T47D (cell line): ENCODE measurements around the gene RAB34.

ENCODE experiments used
- DNase-seq, 2 experiments: peaks; one replicate each; pipeline versions ENCODE4 v3.0.0 to v3.0.0-alpha.2; 2011 to 2012; ENCODE audit warnings: low read depth in 1 of 2, low spot score in 1 of 2
- JUND ChIP-seq: IDR thresholded peaks from 2 replicates; pipeline ENCODE4 v1.6.1; 2012; ENCODE audit warnings: low read depth
- in situ Hi-C: cut with HindIII; loops from 2 replicates; pipeline ENCODE4 v1.10.0; 2016; ENCODE audit warnings: low sequenced_read_pairs, low pct_unique_long_range_greater_than_20kb

The RAB34 gene

DNA sequence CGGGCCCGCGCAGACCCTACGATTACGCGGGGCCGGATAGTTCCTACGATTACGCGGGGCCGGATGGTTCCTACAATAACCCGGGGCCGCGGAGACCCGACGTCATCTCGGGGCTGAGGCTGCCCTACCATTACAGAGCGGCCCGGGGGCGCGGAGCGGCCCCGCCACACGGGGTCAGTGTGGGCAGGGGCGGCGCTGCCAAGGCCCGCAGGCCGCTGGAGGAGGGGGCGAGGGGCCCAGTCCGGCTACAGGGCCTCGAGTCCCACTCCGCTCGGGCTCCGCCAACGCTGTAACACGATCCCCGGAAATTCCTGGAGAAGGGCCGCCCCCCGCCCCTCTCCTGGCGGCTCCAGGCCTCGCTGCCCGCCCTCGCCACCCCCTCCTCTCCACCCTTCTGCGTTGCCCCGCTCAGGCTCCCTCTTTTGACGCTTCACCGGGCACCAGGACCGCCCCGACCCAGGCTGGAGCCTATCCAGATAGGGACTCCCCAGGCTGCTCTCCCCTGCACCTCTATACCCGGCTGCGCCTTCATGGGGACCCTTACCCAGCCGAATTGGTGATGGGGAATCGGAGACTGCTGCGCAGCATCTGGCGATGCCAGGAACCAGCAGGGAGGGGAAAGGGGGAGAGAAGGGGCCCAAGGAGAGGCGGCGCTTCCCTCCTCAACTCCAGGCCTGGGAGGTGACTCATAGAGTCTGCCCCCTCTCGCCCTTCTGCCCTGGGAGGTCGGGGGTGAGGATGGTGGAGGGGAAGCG is at the start of gene RAB34:
Gene RAB34 (minus strand): TSS at position 291 of the 755 bp plus-strand sequence. CDS start 602 bp downstream, outside the sequence.
- in situ Hi-C loops: no loop called here
- TF ChIP-seq JUND: no peak
- peak in 1 of 2 experiments; percentile 83 for DNase-seq

GRCh38 chr17:28765038-28765437 is 47.4 kb upstream of the RAB34 start:
- in situ Hi-C loops: no loop called here
- DNase-seq: no peak
- TF ChIP-seq JUND: no peak

- in situ Hi-C loops: no loop called here
Observed at GRCh38 chr17:28763804-28764266, 46.2 kb upstream of the RAB34 start.

DNA sequence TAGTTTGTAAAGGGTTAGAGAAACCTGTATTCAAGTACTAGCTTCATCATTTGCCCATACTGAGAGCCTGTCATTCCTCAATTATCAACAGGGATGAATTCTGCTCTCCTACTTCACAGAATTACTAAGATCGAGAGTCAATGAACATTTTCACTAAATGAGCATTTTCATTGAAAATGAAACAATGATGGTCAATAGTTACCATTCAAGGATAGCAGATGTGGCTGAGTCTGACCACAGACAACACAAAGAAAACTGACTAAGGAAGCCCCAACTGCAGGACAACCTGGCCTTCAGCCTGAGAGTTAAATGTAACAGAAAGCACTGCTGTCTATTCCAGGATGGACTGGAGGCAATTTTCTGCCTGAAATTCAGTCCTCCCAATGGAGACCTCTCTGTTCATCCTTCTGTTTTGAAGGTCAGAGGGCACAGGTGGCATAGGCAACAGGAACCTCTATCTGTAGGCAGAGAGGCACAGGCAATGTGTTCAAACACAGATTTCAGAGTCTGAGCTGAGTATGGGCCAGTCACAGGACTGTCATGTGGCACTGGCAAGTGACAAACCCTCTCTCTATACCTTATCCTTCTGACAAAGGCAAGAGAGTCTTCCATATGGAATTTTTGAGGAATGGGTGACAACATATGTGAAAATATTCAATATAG is 45.6 kb upstream of the RAB34 start:
- no peak for TF ChIP-seq JUND
- no peak for DNase-seq
- in situ Hi-C loops: no loop called here

More at GRCh38 chr17:28763804-28764266, 46.2 kb upstream of the RAB34 start:
- DNase-seq: peak; percentile 58 to 85
- no peak for TF ChIP-seq JUND

GRCh38 chr17:28760601-28761562 is 43.2 kb upstream of the RAB34 start:
- TF ChIP-seq JUND: no peak
- DNase-seq: peak; percentile 68 to 70
- in situ Hi-C loops: no loop called here

DNA sequence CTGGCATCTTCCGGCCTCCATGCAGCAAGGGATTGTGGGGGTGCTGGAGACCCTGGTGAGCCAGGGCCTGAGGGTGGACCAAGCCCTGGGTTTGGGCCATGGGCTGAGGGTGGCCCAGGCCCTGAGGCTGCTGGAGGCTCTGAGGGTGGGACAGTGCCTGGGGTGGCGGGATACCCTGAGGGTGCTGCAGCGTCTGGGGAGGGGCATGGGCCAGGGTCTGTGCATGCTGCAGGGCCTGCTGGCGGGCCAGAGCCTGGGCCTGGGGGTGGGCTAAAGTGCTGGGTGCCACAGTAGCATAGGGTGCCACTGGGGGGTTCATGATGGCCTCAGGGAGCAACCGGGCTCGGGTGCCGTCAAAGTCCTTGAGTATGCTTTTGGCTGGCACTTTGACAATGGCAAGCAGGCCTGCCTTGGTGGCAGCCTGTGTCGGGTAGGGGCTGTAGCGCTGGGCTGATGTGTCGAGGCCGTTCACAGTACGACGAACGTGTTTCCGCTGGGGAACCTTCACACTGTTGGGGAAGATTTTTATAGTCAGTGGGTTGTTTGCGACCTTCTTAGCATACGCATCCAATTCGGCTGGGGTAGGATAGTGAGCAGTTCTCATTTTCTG is 41.7 kb upstream of the RAB34 start:
- in situ Hi-C loops: no loop called here
- DNase-seq: no peak
- TF ChIP-seq JUND: no peak

GRCh38 chr17:28758411-28759121 is 40.9 kb upstream of the RAB34 start:
- in situ Hi-C loops: no loop called here
- no peak for TF ChIP-seq JUND
- no peak for DNase-seq

DNA sequence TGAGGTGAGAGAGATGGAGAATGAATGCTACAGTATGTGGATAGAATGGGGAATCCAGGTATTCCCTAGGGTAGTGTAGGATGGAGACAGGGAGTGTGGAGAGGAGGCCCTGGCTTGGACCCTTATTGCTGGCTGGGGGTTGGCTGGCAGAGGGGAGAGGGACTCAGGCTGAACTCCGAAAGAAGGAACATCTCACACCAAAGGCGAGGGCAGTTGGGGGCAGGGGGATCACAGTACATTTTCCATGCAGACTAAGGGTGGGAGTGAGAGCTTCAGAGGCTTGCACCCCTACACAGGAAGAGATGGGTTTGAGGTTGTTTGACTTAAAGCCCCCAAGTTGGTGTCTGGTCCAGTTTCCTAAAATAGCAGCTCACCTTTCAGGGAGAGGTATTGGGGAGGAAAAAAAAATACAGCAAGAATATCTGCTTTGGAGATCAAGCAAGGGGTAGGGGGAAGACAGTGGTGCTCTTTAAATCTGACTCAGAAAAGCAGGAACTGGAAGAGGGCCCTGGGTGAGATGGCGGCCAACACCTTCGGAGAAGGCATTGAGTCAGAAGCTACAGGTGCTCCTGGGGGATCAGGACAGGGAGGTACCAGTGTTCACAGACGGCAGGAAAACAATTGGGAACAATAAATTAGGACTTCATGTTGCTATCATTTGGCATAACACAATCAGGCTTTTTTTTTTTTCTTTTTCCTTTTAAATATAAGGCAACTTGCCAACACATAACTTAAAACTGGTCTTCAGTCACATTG is 38.6 kb upstream of the RAB34 start:
- TF ChIP-seq JUND: no peak
- in situ Hi-C loops: no loop called here
- no peak for DNase-seq

DNA sequence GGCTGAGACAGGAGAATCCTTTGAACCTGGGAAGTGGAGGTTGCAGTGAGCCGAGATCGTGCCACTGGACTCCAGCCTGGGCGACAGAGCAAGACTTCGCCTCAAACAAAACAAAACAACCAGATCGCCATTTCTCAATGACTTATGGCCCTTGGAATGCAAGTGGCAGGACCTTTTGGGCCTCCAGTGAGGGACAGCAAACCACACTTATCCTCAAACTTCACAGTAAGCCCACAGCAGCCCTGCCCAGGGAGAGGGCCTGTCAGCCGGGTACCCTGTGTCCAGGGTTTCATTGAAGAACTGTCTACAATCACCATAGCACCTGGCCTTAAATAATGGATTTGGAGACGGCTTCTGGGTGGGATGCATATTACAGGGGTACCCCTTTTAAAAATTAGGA is 37.8 kb upstream of the RAB34 start:
- no peak for DNase-seq
- no peak for TF ChIP-seq JUND
- in situ Hi-C loops: no loop called here

DNA sequence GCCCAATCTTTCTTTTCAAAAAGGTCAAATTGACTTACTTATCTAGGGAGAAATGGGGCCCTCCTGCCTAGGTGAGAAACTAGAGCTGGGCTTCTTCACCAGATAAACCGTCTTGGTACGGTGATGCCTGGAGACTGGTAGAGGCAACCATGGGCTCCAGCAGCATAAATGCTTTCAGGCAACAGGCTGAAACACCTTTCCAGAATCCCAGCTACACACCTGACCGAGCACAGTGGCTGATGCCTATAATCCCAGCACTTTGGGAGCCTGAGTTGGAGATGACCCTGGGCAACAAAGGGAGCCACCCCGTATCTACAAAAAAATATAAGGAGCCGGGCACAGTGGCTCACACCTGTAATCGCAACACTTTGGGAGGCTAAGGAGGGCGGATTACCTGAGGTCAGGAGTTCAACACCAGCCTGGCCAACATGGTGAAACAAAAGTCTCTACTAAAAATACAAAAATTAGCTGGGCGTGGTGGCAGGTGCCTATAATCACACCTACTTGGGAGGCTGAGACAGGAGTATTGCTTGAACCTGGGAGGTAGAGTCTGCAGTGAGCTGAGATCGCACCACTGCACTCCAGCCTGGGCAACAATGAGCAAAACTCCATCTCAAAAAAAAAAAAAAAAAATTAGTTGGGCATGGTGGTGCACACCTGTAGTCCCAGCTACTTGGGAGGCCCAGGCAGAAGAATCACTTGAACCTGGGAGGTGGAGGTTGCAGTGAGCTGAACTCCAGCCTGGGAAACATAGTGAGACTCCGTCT is 34.1 kb upstream of the RAB34 start:
- no peak for DNase-seq
- in situ Hi-C loops: no loop called here
- TF ChIP-seq JUND: no peak
